ENCODE data around the gene AGXT2.

AGXT2 gene, protein sequence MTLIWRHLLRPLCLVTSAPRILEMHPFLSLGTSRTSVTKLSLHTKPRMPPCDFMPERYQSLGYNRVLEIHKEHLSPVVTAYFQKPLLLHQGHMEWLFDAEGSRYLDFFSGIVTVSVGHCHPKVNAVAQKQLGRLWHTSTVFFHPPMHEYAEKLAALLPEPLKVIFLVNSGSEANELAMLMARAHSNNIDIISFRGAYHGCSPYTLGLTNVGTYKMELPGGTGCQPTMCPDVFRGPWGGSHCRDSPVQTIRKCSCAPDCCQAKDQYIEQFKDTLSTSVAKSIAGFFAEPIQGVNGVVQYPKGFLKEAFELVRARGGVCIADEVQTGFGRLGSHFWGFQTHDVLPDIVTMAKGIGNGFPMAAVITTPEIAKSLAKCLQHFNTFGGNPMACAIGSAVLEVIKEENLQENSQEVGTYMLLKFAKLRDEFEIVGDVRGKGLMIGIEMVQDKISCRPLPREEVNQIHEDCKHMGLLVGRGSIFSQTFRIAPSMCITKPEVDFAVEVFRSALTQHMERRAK

DNA sequence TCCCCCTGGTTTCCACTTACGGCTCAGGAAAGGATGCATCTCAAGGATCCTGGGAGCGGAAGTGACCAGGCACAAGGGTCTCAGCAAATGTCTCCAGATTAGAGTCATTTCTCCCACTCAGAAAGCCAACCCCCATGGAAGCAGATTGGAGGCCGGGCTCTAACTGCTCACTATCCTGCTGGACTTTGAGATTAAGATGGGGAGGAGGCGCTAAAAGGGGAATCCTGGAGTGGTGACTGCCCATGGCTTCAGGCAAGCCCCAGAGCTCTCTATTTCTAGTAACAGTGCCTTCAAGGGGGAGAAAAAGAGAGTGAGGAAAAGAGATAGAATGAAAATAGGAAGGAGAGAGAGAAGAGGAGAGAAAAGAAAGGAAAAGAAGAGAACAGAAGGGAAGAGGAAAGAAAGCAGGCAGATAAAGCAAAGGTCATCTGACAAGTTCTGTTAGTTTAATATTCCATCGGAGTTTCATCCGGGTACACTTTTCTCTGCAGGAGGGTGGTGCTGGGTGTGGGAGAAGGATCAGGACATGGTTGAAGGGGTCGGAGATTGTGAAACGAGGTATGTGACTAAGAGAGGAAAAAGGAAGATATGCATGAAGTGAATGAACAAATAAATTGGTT is at the start of gene AGXT2:
AGXT2 (minus strand) TSS at position 165 of the 620 bp plus-strand sequence; CDS start at position 108, 57 bp downstream.
- peak; percentile 64 for DNase-seq (ENCODE audit: low spot score)

DNA sequence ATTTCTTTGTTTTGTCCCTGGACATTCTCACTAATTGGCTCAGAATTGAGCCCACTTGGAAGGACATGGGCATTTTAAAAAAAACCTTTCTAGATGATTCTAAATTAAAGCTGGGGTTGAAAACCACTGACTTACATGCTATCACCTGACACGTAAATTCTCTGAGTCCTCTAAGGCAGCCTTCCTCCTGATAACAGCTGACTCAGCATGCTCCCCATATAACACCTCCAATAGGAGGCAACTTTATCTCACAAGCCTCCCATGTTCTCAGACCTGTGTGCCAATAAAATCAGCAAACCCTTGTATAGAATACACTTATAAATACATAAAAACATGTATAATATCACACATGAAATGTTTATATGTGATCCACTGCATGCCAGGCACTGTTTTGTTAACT is 49.2 kb upstream of the AGXT2 start:
- no peak for DNase-seq (ENCODE audit: low spot score)

DNA sequence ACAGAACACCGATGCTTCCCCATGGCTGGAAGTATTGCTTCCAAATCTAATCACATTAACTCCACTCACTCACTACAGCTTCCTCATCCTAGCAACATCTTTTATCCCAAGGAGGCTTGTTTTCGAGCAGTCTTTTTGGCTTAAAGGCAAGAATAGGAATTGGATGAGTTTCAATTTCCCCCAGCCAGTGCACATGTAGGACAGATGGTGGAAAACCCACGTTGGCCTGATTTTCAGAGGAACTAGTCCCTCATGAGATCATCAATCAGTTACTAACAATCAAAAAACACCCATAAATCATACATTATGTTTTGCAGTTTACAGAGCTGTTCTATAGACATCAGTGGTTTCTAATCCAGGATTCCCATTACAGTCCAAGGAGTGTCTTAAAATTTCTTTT is 48.5 kb upstream of the AGXT2 start:
- DNase-seq (ENCODE audit: low spot score): no peak

DNA sequence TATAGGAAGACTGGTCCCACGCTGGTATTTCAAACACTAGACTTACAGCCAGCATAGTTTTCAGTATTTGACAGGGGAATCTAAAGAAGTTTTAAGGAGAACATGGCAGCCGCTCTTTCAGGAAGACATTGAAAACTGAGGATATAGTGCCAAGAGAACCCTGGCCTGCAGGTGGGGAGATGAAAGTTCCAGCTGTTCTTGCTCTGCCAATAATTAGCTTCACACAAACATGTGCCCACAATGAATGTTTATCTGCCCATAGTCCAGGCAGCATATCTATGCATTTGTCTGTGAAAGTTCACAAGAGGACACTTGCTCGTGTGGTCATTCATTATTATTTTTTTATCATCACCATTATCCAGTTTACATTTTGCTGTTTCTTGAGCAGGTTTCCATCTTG is 47.6 kb upstream of the AGXT2 start:
- no peak for DNase-seq (ENCODE audit: low spot score)

DNA sequence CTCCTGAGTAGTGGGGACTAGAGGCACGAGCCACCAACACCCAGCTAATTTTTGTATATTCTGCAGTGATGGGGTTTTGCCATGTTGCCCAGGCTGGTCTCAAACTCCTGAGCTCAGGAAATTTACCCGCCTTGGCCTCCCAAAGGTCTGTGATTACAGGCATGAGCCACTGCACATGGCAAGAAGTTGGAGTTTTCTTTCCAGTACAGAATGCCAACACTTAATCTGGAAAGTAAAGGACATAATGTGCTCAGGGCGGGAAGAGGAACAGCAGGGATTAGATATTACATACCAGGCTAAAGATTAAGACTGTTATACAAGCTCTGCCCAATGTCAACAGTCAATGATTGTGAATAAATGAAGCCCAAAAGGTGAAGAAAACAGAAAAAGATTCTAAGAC is 47.2 kb upstream of the AGXT2 start:
- DNase-seq (ENCODE audit: low spot score): no peak

DNA sequence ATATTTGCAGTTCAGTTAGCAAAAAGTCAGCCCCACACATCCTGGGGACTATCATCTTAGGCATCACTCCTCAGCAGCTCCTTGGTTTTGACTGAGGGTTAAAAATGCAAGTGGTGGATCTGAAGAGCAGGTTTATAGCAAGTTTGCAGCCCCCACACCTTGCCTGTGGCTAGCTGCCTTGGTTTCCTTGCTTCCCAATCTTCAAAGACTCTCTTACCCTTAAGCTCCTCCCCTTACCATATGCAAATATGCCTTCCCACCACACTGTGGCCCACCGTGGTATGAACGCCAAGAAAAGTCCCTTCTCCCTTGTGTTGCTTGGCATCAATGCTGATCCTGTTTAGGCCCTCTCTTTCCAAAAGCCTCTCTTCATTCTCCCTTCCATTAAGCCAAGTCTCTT is 45.0 kb upstream of the AGXT2 start:
- no peak for DNase-seq (ENCODE audit: low spot score)

DNA sequence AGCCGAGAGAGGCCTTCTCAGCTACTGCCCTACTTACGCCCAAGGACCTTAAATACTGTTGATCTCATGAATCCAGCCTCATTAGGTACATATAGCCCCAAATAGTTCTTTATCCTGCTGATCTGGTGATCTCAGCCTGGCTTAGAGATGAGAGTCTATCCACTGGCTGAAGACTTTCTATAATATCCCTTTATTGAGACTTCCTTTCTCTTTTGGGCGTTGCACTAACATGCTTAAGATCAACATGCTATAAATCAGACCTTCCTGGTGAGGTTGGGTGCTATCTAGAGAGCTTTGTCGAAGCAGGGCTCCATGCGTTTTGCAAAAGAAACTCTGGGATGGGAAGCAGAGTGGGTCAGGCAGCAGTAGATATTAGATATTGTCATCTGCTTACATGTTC is 44.0 kb upstream of the AGXT2 start:
- DNase-seq (ENCODE audit: low spot score): no peak

DNA sequence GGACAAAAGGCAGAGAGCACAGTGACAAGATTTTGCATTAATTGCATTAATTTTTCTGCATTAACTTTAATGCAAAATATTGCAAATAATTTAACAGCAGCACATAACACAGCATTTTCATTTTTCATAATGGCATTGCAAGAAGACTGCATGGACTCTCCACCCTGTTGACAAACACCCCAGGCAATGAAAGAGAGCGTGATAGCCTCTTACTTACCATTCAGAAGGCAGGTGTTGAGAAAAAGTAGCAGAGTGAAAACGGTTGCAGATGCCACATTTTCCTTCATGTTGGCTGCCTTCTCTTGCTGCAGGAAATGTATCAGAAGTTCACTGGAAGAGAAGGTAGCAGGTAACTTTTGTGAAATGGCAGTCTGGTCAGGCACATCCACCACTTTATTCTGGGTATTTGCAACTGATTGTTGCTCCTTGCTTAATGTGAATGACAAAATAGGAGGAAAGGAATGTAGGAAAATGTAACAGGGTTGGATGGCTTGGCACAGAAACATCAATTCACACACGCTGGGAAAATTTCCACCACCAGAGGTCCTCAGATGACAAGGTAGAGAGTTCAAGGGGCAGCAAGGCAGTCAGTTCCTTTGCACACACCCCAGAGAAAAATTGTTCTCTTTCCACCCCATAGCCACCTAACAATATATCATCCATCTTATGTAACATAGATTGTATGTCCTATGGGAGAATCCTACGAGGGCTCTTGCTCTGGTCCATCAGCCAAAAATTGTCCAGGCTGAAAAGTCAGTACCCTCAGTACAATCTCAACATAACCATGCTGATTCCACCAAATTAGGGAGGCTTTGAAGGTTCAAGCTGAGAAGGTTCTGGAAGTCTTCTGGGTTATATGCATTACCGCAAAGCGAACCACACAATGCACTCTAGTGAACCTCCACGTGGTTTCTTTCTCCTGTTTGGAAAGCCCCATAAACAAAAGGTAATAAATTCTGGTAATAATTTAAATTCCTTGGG is 41.9 kb upstream of the AGXT2 start:
- peak; percentile 69 for DNase-seq (ENCODE audit: low spot score)

DNA sequence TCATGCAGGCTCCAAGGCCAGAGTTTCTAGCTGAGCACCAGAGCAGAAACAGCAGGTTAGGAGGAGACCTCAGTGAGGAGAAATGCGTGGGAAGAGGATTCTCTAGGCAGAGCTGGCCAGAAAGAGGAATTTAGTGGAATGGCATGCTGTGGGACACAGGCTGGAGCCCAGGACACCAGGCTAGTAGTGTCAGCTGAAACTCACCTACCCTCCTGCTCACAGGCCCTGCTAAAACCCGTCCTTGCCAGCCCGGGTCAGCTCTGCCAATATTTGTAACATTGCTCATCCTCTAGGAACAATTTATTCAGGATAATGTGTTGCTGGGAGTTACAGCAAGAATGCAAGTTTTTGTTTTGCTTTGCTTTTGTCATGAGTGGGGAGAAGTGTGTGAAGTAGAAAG is 40.2 kb upstream of the AGXT2 start:
- DNase-seq (ENCODE audit: low spot score): peak; percentile 76

DNA sequence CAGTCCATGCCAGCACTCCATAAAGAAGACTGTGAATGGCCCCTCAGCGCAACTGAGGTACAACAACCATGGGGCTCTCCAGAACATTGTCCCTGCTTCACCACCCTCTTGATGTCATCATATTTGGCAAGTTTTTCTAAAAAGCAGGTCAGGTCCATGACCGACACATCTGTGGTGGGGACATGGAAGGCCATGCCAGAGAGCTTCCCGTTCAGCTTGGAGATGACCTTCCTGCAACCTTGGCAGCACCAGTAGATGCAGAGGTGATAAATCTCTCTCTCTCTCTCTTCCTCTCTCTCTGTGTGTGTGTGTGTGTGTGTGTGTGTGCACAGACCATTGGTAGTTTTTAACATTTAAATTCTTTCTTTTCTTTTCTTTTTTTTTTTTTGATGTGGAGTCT is 35.4 kb upstream of the AGXT2 start:
- no peak for DNase-seq (ENCODE audit: low spot score)

DNA sequence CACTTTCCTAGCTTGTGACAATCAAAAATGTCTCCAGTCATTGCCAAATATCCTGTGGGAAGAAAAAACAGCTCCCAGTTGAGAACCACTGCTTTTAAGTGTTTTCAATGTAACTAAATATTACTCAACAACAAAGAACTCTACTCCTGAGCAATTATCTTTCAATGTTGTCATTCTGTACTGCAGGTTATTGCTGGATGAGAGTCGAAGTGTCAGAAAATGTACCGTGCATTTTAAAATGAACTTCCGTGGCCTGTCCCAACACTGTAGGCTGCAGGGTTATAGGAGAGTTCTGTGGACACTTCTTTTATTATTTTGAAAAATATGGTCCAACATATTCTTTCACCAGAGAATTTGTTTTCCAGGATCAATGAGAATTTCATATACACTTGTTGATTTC is 34.8 kb upstream of the AGXT2 start:
- DNase-seq (ENCODE audit: low spot score): no peak

DNA sequence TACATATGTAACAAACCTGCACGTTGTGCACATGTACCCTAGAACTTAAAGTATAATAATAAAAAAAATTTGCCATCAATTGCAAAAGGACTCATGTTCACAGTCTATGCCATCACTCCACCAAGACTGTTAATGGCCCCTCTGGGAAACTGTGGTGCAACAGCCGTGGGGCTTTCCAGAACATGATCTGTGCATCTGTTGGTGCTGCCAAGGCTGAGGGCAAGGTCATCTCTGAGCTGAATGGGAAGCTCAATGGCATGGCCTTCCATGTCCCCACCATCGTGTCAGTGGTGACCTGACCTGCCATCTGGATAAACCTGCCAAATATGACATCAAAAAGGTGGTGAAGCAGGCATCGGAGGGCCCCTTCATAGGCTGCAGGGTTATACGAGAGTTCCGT is 33.4 kb upstream of the AGXT2 start:
- no peak for DNase-seq (ENCODE audit: low spot score)

DNA sequence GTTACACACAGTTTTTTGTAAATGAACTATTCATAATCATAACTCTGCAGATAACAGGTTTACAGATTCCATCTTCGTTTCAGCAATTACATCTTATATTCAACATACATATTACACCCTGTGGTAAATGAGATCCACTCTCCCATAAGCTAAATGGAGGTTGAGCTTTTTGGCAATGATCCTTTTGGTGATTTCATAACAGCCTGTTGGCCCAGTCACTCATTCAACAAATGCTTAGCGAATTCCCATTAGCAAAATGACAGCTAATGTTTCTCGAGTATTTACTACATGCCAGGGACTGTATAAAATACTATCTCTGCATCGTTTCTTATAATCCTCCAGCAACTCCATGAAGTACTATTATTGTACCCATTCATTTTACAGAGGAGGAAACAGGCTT is 25.4 kb upstream of the AGXT2 start:
- no peak for DNase-seq (ENCODE audit: low spot score)

DNA sequence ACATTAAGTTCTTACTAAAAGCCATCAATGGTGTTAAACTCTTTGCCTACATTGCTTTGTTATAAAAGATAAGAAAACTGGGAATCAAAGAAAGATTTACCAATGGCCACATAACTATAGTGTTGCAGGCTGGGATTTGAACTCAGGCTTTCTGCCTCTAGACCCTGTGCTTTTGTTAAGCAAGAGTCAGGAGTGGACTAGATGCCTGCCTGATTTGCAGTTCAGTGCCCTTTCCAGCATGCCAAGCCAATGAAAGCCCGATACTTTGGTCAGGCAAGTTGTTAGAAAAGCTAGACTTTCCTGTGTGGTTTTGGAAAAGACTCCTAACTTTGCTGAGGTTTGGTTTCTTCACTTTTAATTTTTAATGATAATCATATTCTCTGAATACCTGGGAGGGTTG is 21.4 kb upstream of the AGXT2 start:
- no peak for DNase-seq (ENCODE audit: low spot score)

DNA sequence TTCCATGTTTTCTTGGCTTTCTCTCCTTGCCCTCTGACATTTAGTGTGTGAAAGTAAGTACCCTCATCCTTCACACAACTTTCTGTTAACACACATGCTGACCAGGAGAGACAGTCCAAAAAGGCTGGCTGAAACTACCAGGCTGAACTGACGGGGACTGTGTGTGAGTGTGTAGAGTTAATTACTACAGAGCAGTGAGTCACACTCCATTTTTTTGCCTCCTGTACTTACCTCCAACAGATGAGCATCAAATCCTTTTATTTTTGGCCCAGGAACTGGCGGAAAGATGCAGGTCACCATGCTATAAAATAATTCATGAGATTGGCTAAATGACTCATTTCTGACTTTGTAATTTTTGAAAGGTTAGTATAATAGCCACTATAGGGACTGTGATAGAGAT is 20.2 kb upstream of the AGXT2 start:
- no peak for DNase-seq (ENCODE audit: low spot score)

DNA sequence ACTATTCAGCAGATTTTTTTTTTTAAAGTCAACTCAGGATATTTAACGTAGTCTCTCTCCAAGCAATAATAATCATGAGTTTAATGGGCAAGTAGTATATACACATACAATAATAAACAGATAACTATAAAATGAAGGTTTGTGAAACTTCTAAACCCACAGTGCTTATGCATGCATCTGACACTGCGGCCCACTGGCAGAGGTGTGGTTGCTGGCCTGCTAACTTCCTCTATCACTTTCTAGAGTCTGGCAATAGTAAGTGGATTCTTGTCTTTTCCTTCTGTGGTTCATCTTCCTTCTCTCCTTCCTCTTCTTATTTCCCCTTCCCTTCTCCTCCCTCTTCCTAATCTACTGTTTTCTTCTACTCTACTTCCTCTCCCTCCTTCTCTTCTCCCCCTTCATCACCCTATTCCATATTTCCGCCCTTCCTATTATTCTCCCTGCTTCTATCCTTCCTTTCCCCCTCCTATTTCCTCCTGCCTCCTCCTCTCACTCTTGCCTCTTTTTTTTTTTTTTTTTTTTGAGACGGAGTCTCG is 18.6 kb upstream of the AGXT2 start:
- no peak for DNase-seq (ENCODE audit: low spot score)

DNA sequence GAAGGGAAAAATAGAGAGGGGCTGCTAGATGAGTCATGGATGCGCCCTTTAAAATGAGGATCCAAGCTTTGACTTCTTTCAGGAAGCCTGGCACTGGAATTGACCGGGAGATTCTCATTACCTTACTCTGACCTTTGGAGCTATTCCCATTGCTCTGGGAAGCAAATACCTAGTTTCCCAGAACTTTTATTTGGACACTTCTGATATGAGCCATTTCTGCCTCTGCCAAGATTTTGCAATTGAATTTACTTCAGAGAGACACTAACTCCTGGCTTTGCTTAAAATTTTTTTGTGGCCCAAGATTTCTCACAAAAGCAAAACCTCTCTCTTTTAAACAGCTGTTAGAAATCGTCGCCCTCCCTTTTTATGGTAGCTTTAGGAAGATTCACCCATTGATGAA is 15.7 kb upstream of the AGXT2 start:
- no peak for DNase-seq (ENCODE audit: low spot score)

DNA sequence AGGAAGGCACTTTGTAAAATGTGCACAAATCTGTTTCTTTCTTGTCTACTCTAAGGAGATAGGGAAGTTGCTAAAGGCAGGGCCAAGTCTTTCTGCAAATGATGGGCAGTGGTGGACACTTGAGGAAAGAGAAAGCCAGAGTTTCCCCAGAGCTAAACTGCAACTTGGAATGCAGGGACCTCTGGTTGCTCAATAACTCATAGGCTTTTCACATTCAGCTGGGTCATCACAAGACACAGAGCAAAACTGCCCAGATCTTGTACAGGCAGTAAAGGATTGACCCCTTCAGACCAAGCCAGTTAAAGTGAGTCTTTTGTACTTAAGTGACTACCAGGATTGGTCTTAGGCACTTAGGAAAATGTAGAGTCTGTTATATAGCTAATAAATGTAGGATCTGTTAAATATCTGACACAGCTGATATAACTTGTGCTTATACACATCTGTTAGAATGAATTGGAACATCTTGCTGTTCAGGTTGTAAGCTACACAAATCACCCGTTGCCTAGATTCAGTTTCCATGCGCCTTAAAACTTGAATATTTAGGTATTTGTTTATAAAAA is 13.5 kb upstream of the AGXT2 start:
- peak; percentile 14 for DNase-seq (ENCODE audit: low spot score)

DNA sequence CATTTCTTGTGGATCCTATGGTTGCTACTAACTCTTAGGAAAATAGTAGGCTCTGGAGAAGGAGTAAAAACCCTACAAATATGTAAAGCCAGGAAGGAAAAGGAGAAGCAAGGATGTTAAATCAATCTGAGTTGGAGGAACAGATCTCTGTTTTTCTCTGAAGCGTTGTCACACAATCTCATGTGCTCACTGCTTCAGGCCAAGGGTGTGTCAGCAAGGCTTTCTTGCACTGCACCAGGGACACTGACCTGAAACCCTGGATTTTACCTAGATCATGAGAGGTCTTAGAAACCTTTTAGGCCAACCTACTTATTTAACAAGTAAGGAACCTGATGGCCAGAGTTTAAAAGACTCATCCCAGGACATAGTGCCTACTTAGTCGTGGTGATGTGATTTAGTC is 12.5 kb upstream of the AGXT2 start:
- no peak for DNase-seq (ENCODE audit: low spot score)

DNA sequence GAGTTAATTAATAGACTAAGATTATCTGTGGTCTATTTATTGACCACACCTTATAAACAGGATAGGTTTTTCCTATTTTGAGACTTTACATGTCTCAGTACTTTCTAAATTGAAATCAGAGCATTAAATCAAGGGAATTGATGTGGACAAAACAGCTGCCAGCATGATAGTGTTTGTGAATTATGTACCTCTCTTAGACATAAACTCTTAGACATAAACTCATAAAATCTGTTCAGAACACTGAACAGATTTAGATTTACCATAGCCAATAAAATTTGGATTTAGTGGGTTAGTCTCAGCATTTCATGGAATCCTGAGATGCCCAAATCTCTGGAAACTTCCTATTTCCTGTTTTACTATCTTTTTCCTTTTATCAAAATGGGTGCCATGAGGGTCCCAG is 11.5 kb upstream of the AGXT2 start:
- DNase-seq (ENCODE audit: low spot score): no peak

DNA sequence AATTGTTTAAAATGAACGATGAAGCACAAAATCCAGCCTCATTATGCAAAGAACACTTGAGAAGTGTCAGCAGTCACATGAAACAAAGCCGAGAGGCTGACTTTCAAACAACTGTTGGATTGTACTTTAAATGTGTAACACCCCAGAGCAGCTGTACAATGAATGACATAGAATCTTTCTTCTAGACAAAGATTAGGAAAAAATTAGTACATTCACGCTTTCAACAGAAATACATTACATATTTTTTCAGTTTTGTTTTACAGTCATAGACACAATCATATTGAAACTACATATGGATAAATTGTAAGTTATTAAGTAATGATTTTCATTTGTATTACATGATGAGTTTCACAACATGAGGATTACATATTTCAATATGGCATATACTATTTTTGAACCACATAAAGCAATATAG is 10.6 kb upstream of the AGXT2 start:
- DNase-seq (ENCODE audit: low spot score): no peak

DNA sequence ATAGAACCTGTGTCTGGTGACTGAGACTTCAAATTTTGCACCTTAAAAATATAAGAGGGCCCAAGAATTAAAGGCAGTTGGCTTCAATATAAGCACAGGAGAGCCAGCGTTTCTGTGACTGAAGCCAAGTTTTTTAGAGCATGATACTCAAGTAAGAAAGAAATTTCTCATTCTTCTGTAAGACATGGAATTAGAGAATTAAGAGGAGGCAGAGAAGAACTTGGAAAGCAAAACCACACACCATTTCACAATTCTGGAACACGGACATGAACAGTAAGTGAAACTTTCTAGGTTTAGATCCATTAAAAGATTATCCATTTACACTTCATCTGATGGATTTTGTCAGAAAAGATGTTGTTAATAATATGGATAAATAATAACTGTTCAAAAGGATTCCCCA is 8.9 kb upstream of the AGXT2 start:
- no peak for DNase-seq (ENCODE audit: low spot score)
